ENCODE measurements around the gene IP6K3.

GRCh38 chr6:33699739-33700138 is 47.0 kb downstream of the IP6K3 start:
- TF ChIP-seq, protein P1, sequence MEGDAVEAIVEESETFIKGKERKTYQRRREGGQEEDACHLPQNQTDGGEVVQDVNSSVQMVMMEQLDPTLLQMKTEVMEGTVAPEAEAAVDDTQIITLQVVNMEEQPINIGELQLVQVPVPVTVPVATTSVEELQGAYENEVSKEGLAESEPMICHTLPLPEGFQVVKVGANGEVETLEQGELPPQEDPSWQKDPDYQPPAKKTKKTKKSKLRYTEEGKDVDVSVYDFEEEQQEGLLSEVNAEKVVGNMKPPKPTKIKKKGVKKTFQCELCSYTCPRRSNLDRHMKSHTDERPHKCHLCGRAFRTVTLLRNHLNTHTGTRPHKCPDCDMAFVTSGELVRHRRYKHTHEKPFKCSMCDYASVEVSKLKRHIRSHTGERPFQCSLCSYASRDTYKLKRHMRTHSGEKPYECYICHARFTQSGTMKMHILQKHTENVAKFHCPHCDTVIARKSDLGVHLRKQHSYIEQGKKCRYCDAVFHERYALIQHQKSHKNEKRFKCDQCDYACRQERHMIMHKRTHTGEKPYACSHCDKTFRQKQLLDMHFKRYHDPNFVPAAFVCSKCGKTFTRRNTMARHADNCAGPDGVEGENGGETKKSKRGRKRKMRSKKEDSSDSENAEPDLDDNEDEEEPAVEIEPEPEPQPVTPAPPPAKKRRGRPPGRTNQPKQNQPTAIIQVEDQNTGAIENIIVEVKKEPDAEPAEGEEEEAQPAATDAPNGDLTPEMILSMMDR (IDR thresholded peaks at IDR 0.05; ENCODE audit: low read length), result no peak
- no peak for TF ChIP-seq EZH2 (optimal IDR thresholded peaks at IDR 0.05; ENCODE audit: low read depth, low read length)
